Lower lobe of right lung (tissue), 2 donors: Measurements from ENCODE around the gene COL9A3. TPM values are rescaled to one million over a fixed set of nuclear protein-coding genes. Genes with fewer than 3 reads are reported as not detected.
A peak's percentile ranks its signal among the peaks of the same experiment; 100 is the strongest.

Experiments
- ATAC-seq, 2 donors: fragments of 200-7000 bp; cut with Tn5 transposase; one replicate each; pipeline ENCODE4 v1.9.1; 2020 to 2022; ENCODE audit warnings: mild to moderate bottlenecking in 2 of 2, moderate library complexity in 2 of 2
- DNase-seq: peaks from one replicate; pipeline ENCODE4 v3.0.0-alpha.2; 2020
- H3K27ac ChIP-seq: fragments of 200-600 bp; one replicate; pipeline ENCODE4 v1.8.0; 2022
- H3K27me3 ChIP-seq: fragments of 200-600 bp; one replicate; pipeline ENCODE4 v1.8.0; 2022; ENCODE audit warnings: low read depth
- H3K36me3 ChIP-seq: fragments of 200-600 bp; one replicate; pipeline ENCODE4 v1.8.0; 2022; ENCODE audit warnings: mild to moderate bottlenecking
- H3K4me1 ChIP-seq: fragments of 200-600 bp; one replicate; pipeline ENCODE4 v1.8.0; 2022
- H3K4me3 ChIP-seq: fragments of 200-600 bp; one replicate; pipeline ENCODE4 v1.8.0; 2022; ENCODE audit warnings: mild to moderate bottlenecking
- H3K9me3 ChIP-seq: fragments of 200-600 bp; one replicate; pipeline ENCODE4 v1.8.0; 2022
- CTCF ChIP-seq: fragments of 200-600 bp; IDR thresholded peaks from one replicate; pipeline ENCODE4 v1.8.0; 2022; ENCODE audit warnings: antibody characterized with exemption, mild to moderate bottlenecking
- intact Hi-C: fragments of 100-400 bp; cut with DNase I; formaldehyde crosslinking; loops from one replicate; pipeline ENCODE4 v1.11.0; 2022
- total RNA-seq: library from RNA; stranded (reverse); fragmentation: NEBNext Ultra II Directional; extraction: Animal tissue kit (Norgen Biotek cat#: 25700); gene quantifications from one replicate; pipeline ENCODE4 v1.2.1, GENCODE V29; 2021
- donor health status: DM: no; HTN: yes; CAD: no; lungs with severe emphysema.

COL9A3 gene
- total RNA-seq, 1 donor from 2014 or later, result 0.89 TPM

GRCh38 chr20:62838128-62838891 is 21.5 kb downstream of the COL9A3 start:
- Histone ChIP-seq H3K4me1 (no peaks in the 10 kb centered on the region), H3K9me3 (no peaks in the 10 kb centered on the region), H3K36me3 (no peaks in the 10 kb centered on the region), H3K4me3 (no peak overlapping the region), H3K27me3 (peaks cover 25% of the 10 kb centered on the region), H3K27ac (no peak overlapping the region)
- ATAC-seq, result peak; percentile 59 to 63
- DNase-seq, result peak; percentile 66
- no peak for TF ChIP-seq CTCF
- intact Hi-C loops, result no loop called here

GRCh38 chr20:62839261-62839660 is 22.4 kb downstream of the COL9A3 start:
- Histone ChIP-seq H3K36me3 (no peaks in the 10 kb centered on the region), H3K4me3 (no peak overlapping the region), H3K27ac (no peak overlapping the region), H3K4me1 (no peaks in the 10 kb centered on the region), H3K9me3 (no peaks in the 10 kb centered on the region), H3K27me3 (peaks cover 24% of the 10 kb centered on the region)
- intact Hi-C loops, result no loop called here
- DNase-seq (no peak), ATAC-seq (no peak)
- TF ChIP-seq CTCF, result no peak

- no peak for ATAC-seq
- TF ChIP-seq CTCF, result no peak
Measured at GRCh38 chr20:62839816-62840215, 23.0 kb downstream of the COL9A3 start.

GRCh38 chr20:62840244-62841197 is 23.7 kb downstream of the COL9A3 start:
- Histone ChIP-seq H3K4me3 (no peak overlapping the region), H3K27ac (no peak overlapping the region), H3K27me3 (peaks cover 19% of the 10 kb centered on the region), H3K9me3 (no peaks in the 10 kb centered on the region), H3K4me1 (no peaks in the 10 kb centered on the region), H3K36me3 (no peaks in the 10 kb centered on the region)
- DNase-seq, result no peak
- no peak for ATAC-seq
- intact Hi-C loops, result no loop called here
- TF ChIP-seq CTCF, result no peak

More at GRCh38 chr20:62839816-62840215, 23.0 kb downstream of the COL9A3 start:
- H3K4me3 ChIP-seq, result no peak overlapping the region
- intact Hi-C loops, result no loop called here
- H3K27me3 ChIP-seq, result peaks cover 19% of the 10 kb centered on the region
- no peaks in the 10 kb centered on the region for H3K9me3 ChIP-seq
- H3K4me1 ChIP-seq, result no peaks in the 10 kb centered on the region
- H3K27ac ChIP-seq, result no peak overlapping the region
- H3K36me3 ChIP-seq, result no peaks in the 10 kb centered on the region
- DNase-seq, result no peak

- no peak for TF ChIP-seq CTCF
- ATAC-seq (no peak), DNase-seq (no peak)
- Histone ChIP-seq H3K9me3 (no peaks in the 10 kb centered on the region), H3K4me1 (no peaks in the 10 kb centered on the region), H3K27ac (no peak overlapping the region), H3K36me3 (no peaks in the 10 kb centered on the region), H3K27me3 (peaks cover 10% of the 10 kb centered on the region), H3K4me3 (no peak overlapping the region)
- intact Hi-C loops, result no loop called here
Measured at GRCh38 chr20:62841705-62842212, 24.9 kb downstream of the COL9A3 start.
